IPS-NIHi11 (cell line): ENCODE results near the gene HSPA2.
"Not testable (repeated sequence)": the region's sequence is repeated elsewhere in the genome, so short reads cannot be mapped to it uniquely, and the experiment has no call there.

Source experiments
- DNase-seq: peaks from one replicate; pipeline ENCODE4 v3.0.0; 2012; ENCODE audit warnings: mixed read lengths, low spot score

Gene HSPA2

GRCh38 chr14:64515053-64515452 lies 25.5 kb upstream of the HSPA2 start:
- no peak for DNase-seq

DNA sequence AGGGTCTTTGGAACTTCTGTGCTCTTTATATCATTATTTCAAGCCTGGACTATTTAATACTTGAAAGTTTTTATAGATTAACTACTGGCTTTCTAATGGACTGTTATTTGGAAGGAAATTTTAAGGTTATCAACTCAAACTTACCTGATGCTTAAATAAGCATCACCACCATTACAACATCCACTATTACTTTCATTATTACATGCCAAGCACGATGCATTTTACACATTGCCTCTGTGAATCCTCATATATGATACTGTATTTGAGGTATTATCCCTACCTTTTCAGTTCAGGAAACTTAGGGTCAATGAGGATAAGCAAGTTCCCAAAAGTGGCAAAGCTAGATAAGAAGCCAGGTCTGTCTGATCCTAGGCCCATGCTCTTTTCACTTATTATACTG lies 23.6 kb upstream of the HSPA2 start:
- no peak for DNase-seq

- DNase-seq: not testable (repeated sequence)
Observed at GRCh38 chr14:64517667-64518066, 22.9 kb upstream of the HSPA2 start.

GRCh38 chr14:64518229-64518628 lies 22.3 kb upstream of the HSPA2 start:
- no peak for DNase-seq

GRCh38 chr14:64520699-64521098 lies 19.8 kb upstream of the HSPA2 start:
- DNase-seq: no peak

GRCh38 chr14:64522591-64523355 lies 17.8 kb upstream of the HSPA2 start:
- DNase-seq: no peak

- DNase-seq: no peak
Observed at GRCh38 chr14:64525354-64525753, 15.2 kb upstream of the HSPA2 start.

- DNase-seq: no peak
Observed at GRCh38 chr14:64531567-64531966, 9.0 kb upstream of the HSPA2 start.

- no peak for DNase-seq
Observed at GRCh38 chr14:64536488-64537245, 3.9 kb upstream of the HSPA2 start.

DNA sequence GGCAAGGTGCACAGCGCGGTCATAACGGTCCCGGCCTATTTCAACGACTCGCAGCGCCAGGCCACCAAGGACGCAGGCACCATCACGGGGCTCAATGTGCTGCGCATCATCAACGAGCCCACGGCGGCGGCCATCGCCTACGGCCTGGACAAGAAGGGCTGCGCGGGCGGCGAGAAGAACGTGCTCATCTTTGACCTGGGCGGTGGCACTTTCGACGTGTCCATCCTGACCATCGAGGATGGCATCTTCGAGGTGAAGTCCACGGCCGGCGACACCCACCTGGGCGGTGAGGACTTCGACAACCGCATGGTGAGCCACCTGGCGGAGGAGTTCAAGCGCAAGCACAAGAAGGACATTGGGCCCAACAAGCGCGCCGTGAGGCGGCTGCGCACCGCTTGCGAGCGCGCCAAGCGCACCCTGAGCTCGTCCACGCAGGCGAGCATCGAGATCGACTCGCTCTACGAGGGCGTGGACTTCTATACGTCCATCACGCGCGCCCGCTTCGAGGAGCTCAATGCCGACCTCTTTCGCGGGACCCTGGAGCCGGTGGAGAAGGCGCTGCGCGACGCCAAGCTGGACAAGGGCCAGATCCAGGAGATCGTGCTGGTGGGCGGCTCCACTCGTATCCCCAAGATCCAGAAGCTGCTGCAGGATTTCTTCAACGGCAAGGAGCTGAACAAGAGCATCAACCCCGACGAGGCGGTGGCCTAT lies 875 bp downstream of the HSPA2 start:
- DNase-seq: no peak

GRCh38 chr14:64541972-64542835 lies 1.7 kb downstream of the HSPA2 start:
- DNase-seq: no peak

GRCh38 chr14:64542836-64543201 lies 2.3 kb downstream of the HSPA2 start:
- no peak for DNase-seq

DNA sequence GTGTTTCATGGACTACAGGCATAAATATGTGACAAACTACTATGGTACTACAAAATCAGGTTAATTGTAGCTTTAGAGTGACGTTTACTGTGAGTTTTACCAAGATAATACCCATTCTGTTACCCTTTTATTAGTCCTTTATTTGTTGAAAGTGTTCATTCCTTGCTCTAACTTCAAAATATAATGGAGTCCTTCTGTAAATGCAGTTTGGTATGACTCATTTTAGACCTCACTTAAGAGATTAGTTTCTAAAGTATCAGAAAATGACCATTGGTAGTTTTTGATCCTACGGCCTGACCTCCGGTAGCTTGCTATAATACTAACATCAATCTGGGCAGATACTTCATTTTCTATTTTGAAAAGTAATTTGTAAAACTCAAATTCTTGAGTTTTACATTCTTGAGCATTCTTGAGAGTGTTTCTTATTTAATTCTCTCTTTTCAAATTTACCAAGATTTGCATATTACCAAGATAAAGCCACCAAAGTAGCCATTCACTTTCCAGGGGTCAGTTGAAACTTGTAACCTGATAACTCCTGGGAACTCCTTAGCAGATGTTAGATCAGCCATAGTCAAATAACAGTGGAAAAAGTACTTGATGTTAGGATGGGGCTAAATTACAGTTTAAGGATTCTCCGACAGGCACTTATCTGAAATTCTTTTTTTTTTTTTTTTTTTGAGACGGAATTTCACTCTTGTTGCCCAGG lies 4.2 kb downstream of the HSPA2 start:
- DNase-seq: no peak

GRCh38 chr14:64549016-64549415 lies 8.5 kb downstream of the HSPA2 start:
- no peak for DNase-seq

DNA sequence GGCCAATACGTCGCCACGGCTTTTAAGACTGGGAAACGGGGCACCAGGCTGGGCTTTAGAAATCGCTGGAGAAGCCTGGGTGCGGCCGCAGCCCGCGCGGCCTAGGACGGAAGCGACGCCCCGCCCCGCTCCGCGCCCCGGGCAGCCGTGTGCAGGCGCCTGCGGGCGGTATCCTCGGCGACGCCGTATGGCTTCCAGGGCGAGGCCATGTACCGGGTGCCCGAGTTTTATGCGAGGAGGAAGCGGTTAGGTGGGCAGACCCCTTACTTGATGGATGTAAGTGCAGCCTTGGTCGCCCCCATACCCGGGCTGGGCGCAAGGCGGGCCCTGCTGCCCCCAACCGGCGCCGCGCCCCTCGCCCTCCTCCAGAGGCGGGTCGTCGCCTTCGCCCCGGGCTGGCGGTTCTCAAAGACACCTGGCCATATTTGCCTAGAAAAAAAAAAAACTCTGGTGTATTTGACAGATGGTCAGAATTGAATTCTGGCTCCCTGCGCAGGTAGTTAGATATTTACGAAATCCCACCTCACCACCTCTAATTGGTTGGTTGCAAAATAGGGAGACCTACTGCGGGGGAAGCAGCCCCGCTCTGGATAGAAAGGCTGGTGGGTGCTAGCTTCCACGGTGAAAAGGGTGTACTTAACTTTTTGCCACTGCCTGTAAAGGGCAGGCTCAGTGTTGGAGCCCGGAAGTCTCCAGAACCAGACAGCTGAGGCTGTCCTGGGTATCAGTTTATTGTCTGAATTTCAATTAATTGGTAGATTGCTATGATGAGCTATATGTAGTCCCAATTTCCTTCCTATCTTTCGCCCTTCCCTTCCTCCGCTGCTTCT lies 9.5 kb downstream of the HSPA2 start, which contains the start of gene PPP1R36:
PPP1R36 (plus strand) TSS at position 171 of the 830 bp plus-strand sequence; CDS start at position 208, 37 bp downstream.
- peak; percentile 65 for DNase-seq

DNA sequence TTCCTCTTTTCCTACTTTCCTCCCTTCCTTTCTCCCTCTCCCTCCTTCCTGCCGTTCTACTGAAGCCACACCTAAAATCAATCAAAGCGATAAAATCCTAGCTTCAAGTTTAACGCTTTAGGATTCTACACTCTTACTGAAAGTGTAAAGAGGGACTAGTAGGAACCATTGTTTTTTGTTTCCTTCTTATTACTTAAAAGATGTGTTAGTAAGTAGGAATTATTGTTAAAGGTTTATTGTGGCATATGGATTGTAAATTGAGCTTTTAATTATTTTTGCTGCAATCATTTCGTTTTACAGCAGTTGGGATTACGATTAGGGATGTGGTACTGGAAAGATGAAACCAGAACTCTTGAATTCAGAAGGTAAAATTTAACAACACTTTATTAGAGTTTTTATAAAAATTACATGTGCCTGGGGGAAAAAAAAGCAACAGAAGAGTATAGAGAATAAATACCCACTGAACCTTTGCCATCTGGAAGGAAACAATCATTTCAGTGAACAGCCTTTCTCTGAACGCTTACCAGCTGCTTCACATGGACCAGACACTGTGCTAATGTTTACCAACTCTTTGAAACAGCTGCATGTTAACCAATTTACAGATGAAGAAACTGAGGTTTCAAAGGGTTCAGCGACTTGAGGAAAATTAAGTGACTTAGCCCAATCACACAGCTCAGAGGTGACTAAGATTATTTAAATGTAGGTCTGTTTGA lies 10.2 kb downstream of the HSPA2 start:
- DNase-seq: no peak

DNA sequence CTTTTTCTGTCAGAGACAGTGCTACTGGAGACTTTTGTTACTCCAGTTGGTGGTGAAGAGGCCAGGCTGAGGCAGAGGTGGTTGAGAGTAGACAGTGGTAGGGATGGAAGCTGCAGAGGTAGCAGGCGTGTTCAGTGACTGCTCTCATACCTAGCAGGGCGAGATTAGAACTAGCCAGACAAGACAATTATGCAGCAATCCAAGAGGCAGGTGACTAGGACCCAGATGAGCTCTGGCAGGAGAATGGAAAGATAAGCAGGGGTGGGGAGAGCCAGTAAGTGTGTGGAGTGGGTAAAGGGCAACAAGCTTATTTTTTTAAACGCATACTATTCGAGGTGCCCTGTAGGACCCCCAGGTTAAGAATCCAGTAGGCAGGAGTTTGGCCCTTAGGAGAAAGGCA lies 14.0 kb downstream of the HSPA2 start:
- no peak for DNase-seq

GRCh38 chr14:64556526-64556925 lies 16.0 kb downstream of the HSPA2 start:
- DNase-seq: no peak

GRCh38 chr14:64558216-64558615 lies 17.7 kb downstream of the HSPA2 start:
- DNase-seq: not testable (repeated sequence)

DNA sequence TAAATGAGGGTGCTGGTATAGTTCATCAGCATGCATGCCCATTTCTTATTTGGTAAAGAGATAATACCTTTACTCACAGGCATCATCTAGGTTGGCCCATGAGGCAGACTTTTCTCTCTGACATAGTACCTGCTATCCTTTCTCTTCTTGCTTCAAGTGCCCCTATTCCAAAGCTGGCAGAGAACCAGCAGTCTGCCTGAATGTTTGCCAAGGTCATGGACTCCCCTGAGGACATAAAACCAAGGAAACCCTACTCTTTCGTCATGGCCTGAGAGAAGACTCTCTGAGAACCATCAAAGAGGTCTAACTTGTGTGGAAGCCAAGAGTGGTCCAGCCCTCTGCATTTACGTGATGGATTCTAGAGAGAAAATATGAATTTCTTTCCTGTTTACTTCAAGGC lies 21.1 kb downstream of the HSPA2 start:
- no peak for DNase-seq
